H9 (cell line): ENCODE results near the gene SMC1B. TPM values are rescaled to one million over a fixed set of nuclear protein-coding genes. Genes with fewer than 3 reads are reported as not detected.
"Not testable (repeated sequence)": the region's sequence is repeated elsewhere in the genome, so short reads cannot be mapped to it uniquely, and the experiment has no call there.

Experiments used
- DNase-seq: peaks from one replicate; pipeline ENCODE4 v3.0.0-alpha.2; 2017
- H2AFZ ChIP-seq: one replicate; pipeline ENCODE4 v1.6.1; 2013; ENCODE audit warnings: mild to moderate bottlenecking, low read length, control low read depth, moderate library complexity
- H2AK5ac ChIP-seq: 2 replicates; pipeline ENCODE4 v1.6.1; 2013; ENCODE audit warnings: low read length, control low read depth, mixed read lengths; ENCODE audit not compliant: insufficient read length
- H2BK120ac ChIP-seq: one replicate; pipeline ENCODE4 v1.6.1; 2013; ENCODE audit warnings: low read depth, mild to moderate bottlenecking, low read length, control low read depth, inconsistent platforms; ENCODE audit not compliant: poor library complexity, severe bottlenecking
- H2BK12ac ChIP-seq: 2 replicates; pipeline ENCODE4 v1.6.1; 2013; ENCODE audit warnings: low read length, control low read depth, mixed read lengths, low read depth; ENCODE audit not compliant: insufficient read length
- H2BK15ac ChIP-seq: 2 replicates; pipeline ENCODE4 v1.6.1; 2013; ENCODE audit warnings: low read depth, low read length, control low read depth
- H2BK20ac ChIP-seq: one replicate; pipeline ENCODE4 v1.6.1; 2013; ENCODE audit warnings: low read depth, mild to moderate bottlenecking, low read length, control low read depth, inconsistent platforms; ENCODE audit not compliant: poor library complexity, severe bottlenecking
- H2BK5ac ChIP-seq: 2 replicates; pipeline ENCODE4 v1.6.1; 2013; ENCODE audit warnings: low read length, control low read depth, mixed read lengths; ENCODE audit not compliant: insufficient read length
- H3K14ac ChIP-seq: 2 replicates; pipeline ENCODE4 v1.6.1; 2013; ENCODE audit warnings: low read length, control low read depth; ENCODE audit not compliant: insufficient read depth
- H3K18ac ChIP-seq: 2 replicates; pipeline ENCODE4 v1.6.1; 2013; ENCODE audit warnings: low read depth, mild to moderate bottlenecking, mixed read lengths, low read length, control low read depth; ENCODE audit not compliant: insufficient read length
- H3K23ac ChIP-seq: 2 replicates; pipeline ENCODE4 v1.6.1; 2013; ENCODE audit warnings: low read length, control low read depth, mixed read lengths, low read depth; ENCODE audit not compliant: insufficient read length
- H3K23me2 ChIP-seq: 2 replicates; pipeline ENCODE4 v1.6.1; 2013; ENCODE audit warnings: low read depth, mild to moderate bottlenecking, mixed read lengths, low read length, control low read depth; ENCODE audit not compliant: insufficient read length, poor library complexity, severe bottlenecking
- H3K27ac ChIP-seq: 2 replicates; pipeline ENCODE4 v1.5.1; 2013; ENCODE audit warnings: low read length, control low read depth, mixed read lengths, low read depth; ENCODE audit not compliant: insufficient read length
- H3K27me3 ChIP-seq: 2 replicates; pipeline ENCODE4 v1.6.1; 2013; ENCODE audit warnings: low read length, control low read depth, inconsistent platforms; ENCODE audit not compliant: insufficient read depth
- H3K4ac ChIP-seq: 2 replicates; pipeline ENCODE4 v1.6.1; 2013; ENCODE audit warnings: low read depth, mild to moderate bottlenecking, control low read depth, inconsistent platforms, low read length, moderate library complexity
- H3K4me1 ChIP-seq: 2 replicates; pipeline ENCODE4 v1.6.1; 2013; ENCODE audit warnings: low read length, control low read depth, inconsistent platforms; ENCODE audit not compliant: insufficient read depth
- H3K4me2 ChIP-seq: 2 replicates; pipeline ENCODE4 v1.6.1; 2013; ENCODE audit warnings: low read length, control low read depth, mixed read lengths; ENCODE audit not compliant: insufficient read length, insufficient read depth
- H3K56ac ChIP-seq: 2 replicates; pipeline ENCODE4 v1.6.1; 2013; ENCODE audit warnings: low read depth, mild to moderate bottlenecking, mixed read lengths, low read length, control low read depth; ENCODE audit not compliant: insufficient read length
- H3K79me1 ChIP-seq: 2 replicates; pipeline ENCODE4 v1.6.1; 2013; ENCODE audit warnings: low read depth, mild to moderate bottlenecking, moderate library complexity, low read length, control low read depth, inconsistent platforms; ENCODE audit not compliant: insufficient read depth, poor library complexity, severe bottlenecking
- H3K79me2 ChIP-seq: 2 replicates; pipeline ENCODE4 v1.6.1; 2013; ENCODE audit warnings: low read length, control low read depth, inconsistent platforms; ENCODE audit not compliant: insufficient read depth
- H3K9ac ChIP-seq: 2 replicates; pipeline ENCODE4 v1.6.1; 2013; ENCODE audit warnings: low read length, control low read depth, mixed read lengths; ENCODE audit not compliant: insufficient read length; ENCODE audit errors: extremely low read depth
- H3K9me3 ChIP-seq: one replicate; pipeline ENCODE4 v1.6.1; 2013; ENCODE audit warnings: low read depth, low read length, inconsistent platforms; ENCODE audit not compliant: control insufficient read depth
- H3T11ph ChIP-seq: one replicate; pipeline ENCODE4 v1.6.1; 2013; ENCODE audit warnings: mild to moderate bottlenecking, low read length, control low read depth, inconsistent platforms
- H4K20me1 ChIP-seq: one replicate; pipeline ENCODE4 v1.6.1; 2013; ENCODE audit not compliant: control insufficient read depth, insufficient read length, insufficient read depth
- H4K5ac ChIP-seq: 2 replicates; pipeline ENCODE4 v1.6.1; 2013; ENCODE audit warnings: low read depth, mild to moderate bottlenecking, mixed read lengths, low read length, control low read depth; ENCODE audit not compliant: insufficient read length
- H4K8ac ChIP-seq: replicated peaks from 2 replicates; pipeline ENCODE4 v1.6.1; 2013; ENCODE audit warnings: low read length, control low read depth, mixed read lengths, low read depth; ENCODE audit not compliant: insufficient read length
- H4K91ac ChIP-seq: 2 replicates; pipeline ENCODE4 v1.6.1; 2013; ENCODE audit warnings: low read depth, mild to moderate bottlenecking, moderate library complexity, mixed read lengths, low read length, control low read depth; ENCODE audit not compliant: insufficient read length
- H3K27ac Mint-ChIP-seq, 3 experiments: 2 replicates in 2 of 3; 3 replicates in 1 of 3; pipeline ENCODE4 v1.8.0; 2020 to 2021; ENCODE audit warnings: mixed read lengths in 3 of 3, mild to moderate bottlenecking in 1 of 3, moderate library complexity in 1 of 3
- H3K27me3 Mint-ChIP-seq: 2 replicates; pipeline ENCODE4 v1.8.0; 2021; ENCODE audit warnings: low read depth, mild to moderate bottlenecking, moderate library complexity, mixed read lengths
- H3K36me3 Mint-ChIP-seq, 3 experiments: 2 replicates in 2 of 3; 3 replicates in 1 of 3; pipeline ENCODE4 v1.8.0; 2020 to 2021; ENCODE audit warnings: low read depth in 3 of 3, mixed read lengths in 3 of 3; ENCODE audit not compliant: insufficient read depth in 1 of 3
- H3K4me1 Mint-ChIP-seq, 2 experiments: 2 replicates each; pipeline ENCODE4 v1.8.0; 2020; ENCODE audit warnings: mixed read lengths in 2 of 2
- H3K4me3 Mint-ChIP-seq, 2 experiments: 2 replicates in 1 of 2; 3 replicates in 1 of 2; pipeline ENCODE4 v1.8.0; 2020 to 2021; ENCODE audit warnings: mild to moderate bottlenecking in 2 of 2, mixed read lengths in 2 of 2, moderate library complexity in 1 of 2
- H3K9me3 Mint-ChIP-seq, 2 experiments: 2 replicates in 1 of 2; 3 replicates in 1 of 2; pipeline ENCODE4 v1.8.0; 2020; ENCODE audit warnings: mild to moderate bottlenecking in 2 of 2, mixed read lengths in 2 of 2, moderate library complexity in 1 of 2
- CTCF ChIP-seq: fragments of 200-600 bp; sonication (generic); conservative IDR thresholded peaks from 3 replicates; pipeline ENCODE4 v1.8.0; 2021; ENCODE audit warnings: antibody characterized with exemption, mild to moderate bottlenecking
- WGBS: extraction: QIAGEN DNeasy Blood & Tissue Kit; methylation state at CpG from one replicate; pipeline ENCODE4 v1.1.7; 2013; ENCODE audit warnings: missing lambda C conversion rate, low lambda C conversion rate, mixed read lengths; ENCODE audit not compliant: insufficient read length; ENCODE audit errors: extremely low coverage; 5-methylcytosine and 5-hydroxymethylcytosine counted together
- total RNA-seq: library from RNA; stranded (reverse); gene quantifications from 2 replicates; pipeline ENCODE4 v1.2.1, GENCODE V29; 2021

SMC1B gene
- total RNA-seq, 1 experiment from 2014 or later, result not detected

GRCh38 chr22:45376009-45376408 lies 37.4 kb downstream of the SMC1B start:
- H4K91ac ChIP-seq, result no peak overlapping the region
- no peak overlapping the region for H2BK120ac ChIP-seq
- H3K36me3 Mint-ChIP-seq, result peaks cover 0 to 14% (median 4%) of the 10 kb centered on the region in 3 experiments; a peak in 4 of 7 replicates
- H3K4me2 ChIP-seq, result no peak overlapping the region
- H3K9ac ChIP-seq, result no peak overlapping the region
- H3K56ac ChIP-seq, result no peak overlapping the region
- H2BK20ac ChIP-seq, result no peak overlapping the region
- H2BK15ac ChIP-seq, result no peak overlapping the region
- H2BK5ac ChIP-seq, result no peak overlapping the region
- H3K27me3 ChIP-seq, result no peaks in the 10 kb centered on the region
- DNase-seq, result no peak
- no peak overlapping the region for H3K27ac ChIP-seq
- H3K18ac ChIP-seq, result no peak overlapping the region
- H2AFZ ChIP-seq, result no peak overlapping the region
- no peak for TF ChIP-seq CTCF
- no peaks in the 10 kb centered on the region for H3K4me1 Mint-ChIP-seq
- peaks cover 23 to 29% of the 10 kb centered on the region in 2 experiments for H3K9me3 Mint-ChIP-seq
- no peaks in the 10 kb centered on the region for H3K9me3 ChIP-seq
- no peaks in the 10 kb centered on the region for H3K79me1 ChIP-seq
- no peak overlapping the region for H3K23ac ChIP-seq
- no peak overlapping the region for H4K8ac ChIP-seq
- H2AK5ac ChIP-seq, result no peak overlapping the region
- H3K27ac Mint-ChIP-seq, result no peak overlapping the region
- no peaks in the 10 kb centered on the region for H3K23me2 ChIP-seq
- H3K4me3 Mint-ChIP-seq, result no peak overlapping the region
- H3K14ac ChIP-seq, result no peak overlapping the region
- no peak overlapping the region for H4K5ac ChIP-seq
- no peaks in the 10 kb centered on the region for H4K20me1 ChIP-seq
- H3K79me2 ChIP-seq, result no peaks in the 10 kb centered on the region
- H2BK12ac ChIP-seq, result no peak overlapping the region
- H3K4ac ChIP-seq, result no peak overlapping the region
- H3K27me3 Mint-ChIP-seq, result peaks cover 2% of the 10 kb centered on the region
- H3K4me1 ChIP-seq, result no peaks in the 10 kb centered on the region
- H3T11ph ChIP-seq, result no peak overlapping the region
- WGBS, result no CpG with 5 or more reads among the region's 3 CpGs

- not testable (repeated sequence) for H3T11ph ChIP-seq, H3K23ac ChIP-seq, H3K27me3 Mint-ChIP-seq, H3K4me1 ChIP-seq, H3K4ac ChIP-seq, H2AFZ ChIP-seq, H3K9me3 ChIP-seq, H2AK5ac ChIP-seq, H3K9ac ChIP-seq, H4K8ac ChIP-seq, H3K4me3 Mint-ChIP-seq, H2BK20ac ChIP-seq, H2BK12ac ChIP-seq, H3K79me2 ChIP-seq, H3K27me3 ChIP-seq, H2BK120ac ChIP-seq, H3K56ac ChIP-seq, H3K4me1 Mint-ChIP-seq, DNase-seq, H3K79me1 ChIP-seq, H3K27ac Mint-ChIP-seq, H3K23me2 ChIP-seq, H3K4me2 ChIP-seq, H2BK15ac ChIP-seq, H2BK5ac ChIP-seq, H4K91ac ChIP-seq, H4K20me1 ChIP-seq, H3K18ac ChIP-seq, H4K5ac ChIP-seq, H3K14ac ChIP-seq, H3K27ac ChIP-seq
- Mint-ChIP-seq H3K9me3 (peaks cover 23 to 29% of the 10 kb centered on the region in 2 experiments), H3K36me3 (peaks cover 0 to 14% (median 4%) of the 10 kb centered on the region in 3 experiments; a peak in 4 of 7 replicates)
- no CpG with 5 or more reads among the region's 3 CpGs for WGBS
Observed at GRCh38 chr22:45373592-45373991, 39.8 kb downstream of the SMC1B start.
